HG03575 (cell line): Measurements from ENCODE around the gene CAMTA1.

Experiments
- ATAC-seq: cut with Tn5 transposase; IDR thresholded peaks from one replicate; pipeline ENCODE4 v1.9.1; 2021; ENCODE audit not compliant: unreplicated experiment, insufficient number of reproducible peaks, low FRiP score; ENCODE audit errors: extremely low read depth

CAMTA1 gene

GRCh38 chr1:7005762-7006161 lies 220.5 kb downstream of the CAMTA1 start:
- no peak for ATAC-seq

GRCh38 chr1:7006996-7007871 lies 222.0 kb downstream of the CAMTA1 start:
- no peak for ATAC-seq

- ATAC-seq: no peak
These were observed 222.6 kb downstream of the CAMTA1 start for GRCh38 chr1:7007902-7008301.

- no peak for ATAC-seq
These were observed 223.1 kb downstream of the CAMTA1 start for GRCh38 chr1:7008331-7008730.

DNA sequence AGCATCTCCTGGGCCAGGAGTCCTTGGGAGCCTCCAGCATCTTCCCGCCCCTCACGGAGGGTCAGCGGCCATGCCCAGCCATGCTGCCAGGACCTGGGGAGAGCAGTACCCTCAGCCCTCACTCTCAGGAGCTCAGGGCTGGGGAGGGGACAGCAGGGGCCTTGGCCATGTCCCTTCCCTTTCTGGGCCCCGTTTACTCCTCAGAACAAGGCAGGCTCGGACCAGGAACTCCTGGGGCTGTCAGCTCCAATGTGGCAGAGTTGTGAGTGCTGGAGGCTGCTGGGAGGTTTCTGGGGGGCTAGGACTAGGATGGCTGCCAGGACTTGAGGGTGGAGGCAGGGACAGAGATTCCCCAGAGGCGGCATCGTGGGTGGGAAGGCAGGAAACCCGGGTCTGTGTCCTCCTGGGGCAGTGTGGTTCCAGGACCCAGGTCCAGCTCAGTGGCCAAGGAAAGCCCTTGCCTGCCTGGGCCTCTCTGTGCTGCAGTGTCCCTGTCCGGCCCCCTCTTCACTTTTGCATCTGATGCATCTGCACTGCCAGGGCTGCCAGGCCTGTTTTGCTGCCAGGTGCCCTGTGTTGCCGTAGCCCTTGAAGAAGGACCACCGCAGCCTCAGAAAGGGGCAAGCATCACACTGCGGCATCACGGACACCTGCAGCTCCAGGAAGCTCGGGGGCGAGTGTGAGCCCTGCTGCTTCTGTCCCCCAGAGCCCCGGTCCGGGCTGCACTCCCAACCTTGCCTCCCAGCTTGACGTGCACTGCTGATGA lies 223.9 kb downstream of the CAMTA1 start:
- ATAC-seq: no peak

GRCh38 chr1:7009741-7010525 lies 224.7 kb downstream of the CAMTA1 start:
- no peak for ATAC-seq

DNA sequence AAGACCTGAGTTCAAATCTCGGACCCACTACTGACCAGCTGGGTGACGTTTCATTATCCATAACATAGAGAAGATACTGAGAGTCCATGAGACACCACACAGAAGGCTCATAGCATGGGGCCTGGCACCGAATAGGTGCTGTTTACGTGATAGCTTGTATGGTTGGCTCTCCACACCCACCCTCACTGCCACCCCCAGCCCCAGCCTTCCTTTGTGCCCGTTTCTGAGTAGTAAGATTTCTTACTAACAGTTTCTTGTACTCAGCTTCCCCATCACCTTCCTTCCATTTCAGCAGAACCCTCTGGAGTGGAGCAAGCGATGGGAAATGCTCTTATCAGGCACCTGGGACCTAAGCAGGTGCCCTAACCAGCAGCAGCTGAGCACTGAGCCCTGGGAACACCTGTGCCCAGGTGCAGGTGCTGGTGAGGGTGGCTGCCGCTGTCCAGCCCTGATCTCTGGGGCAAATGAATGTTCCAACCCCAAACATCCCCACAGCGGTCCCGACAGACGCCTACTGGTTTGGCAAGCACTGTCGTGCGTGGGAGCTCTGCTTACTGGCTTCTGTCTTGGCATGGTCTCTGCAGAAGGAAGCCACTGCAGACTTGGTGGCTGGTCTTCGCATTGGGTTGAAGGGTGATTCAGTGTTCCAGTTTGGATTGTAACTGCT lies 225.4 kb downstream of the CAMTA1 start:
- ATAC-seq: no peak

DNA sequence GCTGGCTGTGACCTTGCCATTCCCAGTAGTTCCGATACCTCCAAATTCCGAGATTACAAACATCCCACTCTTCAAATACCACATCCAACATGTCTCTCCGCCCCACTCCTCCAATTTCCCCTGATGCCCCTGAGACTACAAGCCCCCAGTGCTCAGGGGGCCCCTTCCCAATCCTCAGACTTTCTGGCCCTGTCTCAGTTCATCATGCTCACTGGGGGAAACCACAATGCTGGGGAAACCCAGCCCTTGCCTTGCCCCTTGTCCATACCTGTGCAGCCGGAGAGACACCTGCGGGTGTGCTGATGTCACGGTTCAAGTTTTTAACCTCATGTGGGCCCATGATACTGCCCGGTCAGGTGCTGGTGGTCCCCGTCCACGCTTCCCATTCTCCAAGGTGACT lies 226.6 kb downstream of the CAMTA1 start:
- ATAC-seq: no peak

- ATAC-seq: no peak
These were observed 227.2 kb downstream of the CAMTA1 start for GRCh38 chr1:7012461-7012924.

DNA sequence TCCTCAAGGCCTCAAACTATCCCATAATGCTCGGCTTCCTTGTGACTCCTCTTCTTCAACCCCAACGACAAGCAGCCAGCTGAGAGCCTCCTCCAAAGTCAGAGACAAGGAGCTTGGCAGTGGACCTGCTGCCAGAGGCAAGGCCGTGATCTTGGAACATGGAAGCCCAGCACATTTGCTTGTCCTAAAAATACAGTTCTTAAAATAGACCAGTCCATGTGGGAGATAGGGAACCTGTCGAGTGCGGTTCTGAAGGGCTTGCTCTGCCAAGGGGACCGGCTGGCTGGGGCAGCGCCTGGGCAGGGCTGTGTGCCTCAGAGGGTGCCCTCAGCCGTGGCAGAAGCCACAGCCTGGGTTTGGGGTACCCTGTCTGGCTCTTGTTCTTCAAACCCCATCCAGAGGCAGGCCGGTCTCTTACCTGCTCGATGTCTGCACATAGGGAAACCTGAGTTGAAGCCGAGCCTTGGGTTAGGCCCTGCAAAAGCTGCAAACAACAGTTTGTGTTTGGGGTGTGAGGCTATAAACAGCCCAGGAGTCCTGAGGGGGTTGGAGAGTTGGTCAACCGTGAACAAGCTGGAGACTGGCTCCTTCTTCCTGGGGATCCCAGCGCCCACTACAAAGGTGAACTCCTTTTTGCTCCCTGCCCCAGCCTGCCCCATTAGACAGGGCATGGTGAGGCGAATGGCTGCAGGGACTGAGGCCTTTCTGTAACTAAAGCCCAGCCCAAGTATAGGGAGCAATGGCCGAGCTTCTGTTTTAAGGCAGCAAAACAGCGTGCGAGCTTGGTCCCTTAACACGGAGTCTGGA lies 228.8 kb downstream of the CAMTA1 start:
- no peak for ATAC-seq

DNA sequence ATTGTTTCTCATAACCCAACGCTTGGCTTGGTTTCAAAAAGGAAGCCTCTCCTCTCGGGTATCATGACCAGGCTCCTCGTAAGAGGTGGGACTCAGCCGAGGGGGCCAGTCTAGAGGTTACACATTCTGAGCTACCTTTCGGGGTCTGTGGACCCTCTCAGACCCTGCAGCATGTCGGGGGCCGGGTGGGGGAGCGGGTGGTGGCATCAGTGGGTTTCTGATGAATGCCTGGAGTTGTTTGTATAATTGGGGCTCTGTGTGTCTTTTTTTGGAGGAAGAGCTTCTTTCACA lies 229.3 kb downstream of the CAMTA1 start:
- no peak for ATAC-seq

GRCh38 chr1:7015022-7015421 lies 229.8 kb downstream of the CAMTA1 start:
- ATAC-seq: no peak

DNA sequence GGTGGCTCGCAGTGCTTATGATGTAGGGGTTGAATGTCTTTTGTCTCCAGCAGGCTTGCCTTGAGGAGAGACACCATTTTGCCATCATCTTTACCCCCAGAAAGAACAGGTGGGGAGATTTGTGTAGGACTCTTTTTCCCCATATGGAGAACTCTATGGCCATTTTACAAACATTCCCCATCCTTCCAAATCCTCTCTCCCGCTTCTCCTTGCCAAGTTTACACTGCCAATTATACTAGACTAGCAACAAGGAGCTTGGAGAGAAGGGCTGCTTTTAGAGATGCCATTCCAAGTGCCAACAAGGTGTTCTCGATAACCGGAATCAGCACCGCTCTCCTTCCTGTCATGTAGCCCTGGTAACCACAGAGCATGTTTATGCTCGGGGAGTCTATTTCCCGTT lies 233.1 kb downstream of the CAMTA1 start:
- no peak for ATAC-seq

- no peak for ATAC-seq
These were observed 233.6 kb downstream of the CAMTA1 start for GRCh38 chr1:7018826-7019225.

- ATAC-seq: no peak
These were observed 234.3 kb downstream of the CAMTA1 start for GRCh38 chr1:7019510-7019909.

DNA sequence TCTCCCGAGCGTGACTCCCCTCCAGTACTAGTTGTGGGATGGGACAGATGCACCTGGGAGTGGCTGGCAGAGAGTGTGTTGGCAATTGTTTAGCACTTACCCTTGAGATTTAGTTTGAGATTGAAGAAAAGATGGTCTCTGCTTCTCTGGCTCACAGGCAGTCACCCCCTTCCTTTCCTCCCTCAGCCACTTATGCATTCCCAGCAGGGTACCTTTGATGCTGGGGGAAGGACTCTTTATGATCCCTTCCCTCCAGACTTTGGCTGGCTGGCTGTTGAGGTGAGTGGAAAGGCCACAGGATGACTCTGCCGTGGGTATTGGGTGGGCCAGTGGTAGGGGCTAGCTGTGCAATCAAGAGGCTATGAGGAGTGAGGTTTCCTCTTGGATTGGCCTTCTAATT lies 236.8 kb downstream of the CAMTA1 start:
- ATAC-seq: no peak

DNA sequence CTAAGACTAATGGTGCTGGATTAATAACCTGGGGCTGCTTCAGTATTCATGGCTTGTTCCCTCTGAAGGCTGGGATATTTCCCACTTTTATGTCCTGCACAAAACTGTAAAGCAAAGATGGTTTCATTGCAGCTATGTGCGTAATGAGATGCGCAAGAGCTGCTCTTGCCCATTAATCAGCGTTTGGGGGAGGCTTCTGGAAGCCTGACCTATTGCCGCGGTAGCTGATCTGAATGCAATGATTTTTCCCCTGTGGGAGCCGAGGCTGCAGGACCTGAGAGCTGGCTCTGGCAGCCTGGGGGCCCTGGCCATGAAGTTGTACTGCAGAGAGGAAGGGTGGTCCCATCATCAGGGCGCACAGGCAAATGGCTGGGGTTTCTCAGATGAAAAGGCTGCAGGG lies 239.8 kb downstream of the CAMTA1 start:
- no peak for ATAC-seq

DNA sequence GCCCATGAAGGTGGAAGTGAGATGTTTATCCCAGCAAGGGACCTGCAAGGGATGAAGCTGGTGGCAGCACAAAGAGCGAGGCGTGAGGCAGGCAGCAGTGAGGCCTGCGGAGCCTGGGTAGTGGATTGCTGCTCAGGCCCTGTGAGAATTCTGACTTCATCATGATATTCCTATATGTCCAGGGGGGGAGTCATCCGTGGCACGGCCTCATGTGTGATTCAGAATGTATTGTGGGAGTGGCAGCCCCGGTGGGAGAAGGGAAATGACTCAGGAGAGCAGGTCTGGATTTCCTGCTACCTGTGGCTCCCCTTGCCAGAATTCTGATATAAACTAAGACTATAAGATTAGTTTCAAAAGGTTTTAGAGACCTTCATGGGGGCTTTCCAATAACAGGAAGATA lies 240.9 kb downstream of the CAMTA1 start:
- no peak for ATAC-seq
